ENCODE results near the gene PRG3.
A peak's percentile ranks its signal among the peaks of the same experiment; 100 is the strongest.
"Not testable (repeated sequence)": the region's sequence is repeated elsewhere in the genome, so short reads cannot be mapped to it uniquely, and the experiment has no call there.

The PRG3 gene

DNA sequence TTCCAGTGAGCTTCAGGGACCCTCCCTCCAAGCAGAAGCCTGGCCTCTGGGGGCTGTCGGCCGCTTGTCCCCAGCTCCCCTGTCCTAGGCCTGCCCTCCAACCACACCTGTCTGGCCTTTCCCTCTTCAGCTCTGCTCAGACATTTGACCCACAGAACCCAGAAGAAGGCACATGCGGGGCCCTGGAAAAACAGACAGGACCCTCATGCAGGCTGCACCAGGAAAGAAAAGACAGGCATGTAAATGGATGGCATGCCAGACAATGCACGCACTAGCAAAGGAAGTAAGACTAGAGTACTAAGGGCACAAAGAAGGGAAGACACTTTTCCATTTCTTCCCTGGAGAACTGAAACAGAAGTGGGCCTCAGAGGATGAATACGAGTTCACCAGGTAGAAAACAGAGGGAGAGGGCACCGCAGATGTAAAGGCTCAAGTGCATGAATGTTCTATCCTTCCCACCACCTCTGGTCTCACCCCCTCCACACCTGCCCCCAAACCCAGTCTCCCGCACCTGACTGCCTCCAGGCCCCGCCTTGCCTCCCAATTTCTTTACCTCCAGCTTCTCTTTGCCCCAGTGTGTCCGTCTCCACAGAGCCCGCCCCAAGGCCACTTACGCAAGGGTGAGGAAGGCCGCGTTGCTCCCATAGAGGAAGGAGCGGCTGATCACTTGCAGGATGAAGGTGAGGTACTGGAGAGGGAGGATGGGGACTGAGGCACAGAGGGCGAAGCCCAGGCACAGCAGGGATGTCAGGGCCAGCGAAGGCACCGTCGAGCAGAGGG lies 28.6 kb upstream of the PRG3 start:
- no peak for DNase-seq (ENCODE audit: low read depth in 2 of 3, low spot score in 2 of 3)

DNA sequence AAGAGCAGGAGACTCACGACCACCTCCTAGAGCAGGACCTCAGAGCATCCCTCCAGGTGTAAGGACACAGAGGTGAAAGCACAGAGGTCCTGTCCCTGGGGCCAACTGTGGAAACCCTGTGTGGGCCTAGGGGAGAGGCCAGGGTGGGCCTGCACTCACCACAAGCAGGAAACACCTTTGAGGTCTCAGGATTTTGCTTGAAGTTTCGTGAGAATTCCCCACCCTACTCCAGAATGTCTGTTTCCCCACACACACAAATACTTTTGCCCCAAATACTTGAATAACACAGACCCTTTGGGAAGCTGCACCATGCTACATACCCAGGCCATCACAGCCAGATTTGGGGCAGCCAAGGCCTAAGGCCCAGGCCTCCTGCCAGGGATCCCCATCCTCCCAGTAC lies 27.8 kb upstream of the PRG3 start:
- no peak for DNase-seq (ENCODE audit: low read depth in 2 of 3, low spot score in 2 of 3)

GRCh38 chr11:57407941-57408475 lies 27.1 kb upstream of the PRG3 start:
- DNase-seq (ENCODE audit: low read depth in 2 of 3, low spot score in 2 of 3), result no peak

- DNase-seq (ENCODE audit: low read depth in 2 of 3, low spot score in 2 of 3), result no peak
Observed at GRCh38 chr11:57407010-57407920, 26.3 kb upstream of the PRG3 start.

DNA sequence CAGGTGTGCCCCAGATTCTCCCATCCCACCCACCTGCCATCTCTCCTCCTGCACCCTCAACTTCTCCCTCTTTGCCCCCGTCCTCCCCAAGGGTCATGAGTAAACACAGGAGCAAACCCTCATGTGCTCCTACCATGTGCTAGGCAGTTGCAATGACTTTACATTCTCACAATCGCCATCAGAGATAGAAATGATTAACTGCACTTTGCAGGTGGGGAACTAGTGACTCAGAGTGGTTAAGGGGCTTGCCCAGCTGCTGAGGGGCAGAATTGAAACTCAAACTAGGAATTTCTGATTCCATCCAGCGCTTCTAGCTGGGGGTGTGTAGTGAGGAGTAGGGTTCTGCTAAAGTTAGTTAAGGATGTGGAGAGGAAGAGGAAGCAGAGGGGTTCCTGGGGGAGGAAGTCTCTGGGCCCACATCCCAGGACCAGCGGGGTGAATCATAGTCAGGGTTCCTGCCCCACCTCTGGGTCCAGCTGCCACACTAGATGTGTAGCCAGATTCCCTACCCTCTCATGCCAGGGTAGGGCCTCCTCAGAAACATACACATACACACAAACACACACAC lies 25.5 kb upstream of the PRG3 start:
- DNase-seq (ENCODE audit: low read depth in 2 of 3, low spot score in 2 of 3), result peak in 1 of 3 experiments; percentile 22

GRCh38 chr11:57405271-57405860 lies 24.4 kb upstream of the PRG3 start:
- no peak for DNase-seq (ENCODE audit: low read depth in 2 of 3, low spot score in 2 of 3)

GRCh38 chr11:57403802-57404147 lies 22.8 kb upstream of the PRG3 start:
- no peak for DNase-seq (ENCODE audit: low read depth in 2 of 3, low spot score in 2 of 3)

DNA sequence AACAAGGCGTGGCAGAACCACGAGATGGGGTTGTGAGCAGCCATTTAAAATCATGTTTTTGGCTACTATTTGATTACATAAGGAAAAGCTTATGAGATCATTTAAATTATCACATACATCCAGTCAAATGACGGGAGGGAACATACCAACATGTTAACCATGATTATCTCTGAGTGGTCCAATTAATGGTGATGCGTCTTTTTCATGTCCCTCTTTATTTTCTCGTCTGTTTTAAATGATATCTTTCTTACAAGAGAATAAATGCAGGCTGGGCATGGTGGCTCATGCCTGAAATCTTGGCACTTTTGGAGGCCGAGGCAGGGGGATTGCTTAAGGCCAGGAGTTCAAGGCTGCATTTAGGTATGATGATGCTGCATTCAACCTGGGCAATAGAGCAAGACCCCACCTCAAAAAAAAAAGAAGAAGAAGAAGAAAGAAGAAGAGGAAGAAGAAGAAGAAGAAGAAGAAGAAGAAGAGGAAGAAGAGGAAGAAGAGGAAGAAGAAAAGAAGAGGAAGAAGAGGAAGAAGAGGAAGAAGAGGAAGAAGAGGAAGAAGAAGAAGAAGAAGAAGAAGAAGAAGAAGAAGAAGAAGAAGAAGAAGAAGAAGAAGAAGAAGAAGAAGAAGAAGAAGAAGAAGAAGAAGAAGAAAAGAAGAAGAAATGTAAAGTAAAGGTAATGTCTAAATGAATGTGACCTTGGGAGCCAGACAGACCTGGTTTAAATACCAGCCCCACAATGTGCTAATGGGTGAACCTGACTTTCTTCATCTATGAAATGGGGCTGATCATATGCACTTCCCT lies 22.3 kb upstream of the PRG3 start:
- not testable (repeated sequence) for DNase-seq (ENCODE audit: low read depth in 2 of 3, low spot score in 2 of 3)

DNA sequence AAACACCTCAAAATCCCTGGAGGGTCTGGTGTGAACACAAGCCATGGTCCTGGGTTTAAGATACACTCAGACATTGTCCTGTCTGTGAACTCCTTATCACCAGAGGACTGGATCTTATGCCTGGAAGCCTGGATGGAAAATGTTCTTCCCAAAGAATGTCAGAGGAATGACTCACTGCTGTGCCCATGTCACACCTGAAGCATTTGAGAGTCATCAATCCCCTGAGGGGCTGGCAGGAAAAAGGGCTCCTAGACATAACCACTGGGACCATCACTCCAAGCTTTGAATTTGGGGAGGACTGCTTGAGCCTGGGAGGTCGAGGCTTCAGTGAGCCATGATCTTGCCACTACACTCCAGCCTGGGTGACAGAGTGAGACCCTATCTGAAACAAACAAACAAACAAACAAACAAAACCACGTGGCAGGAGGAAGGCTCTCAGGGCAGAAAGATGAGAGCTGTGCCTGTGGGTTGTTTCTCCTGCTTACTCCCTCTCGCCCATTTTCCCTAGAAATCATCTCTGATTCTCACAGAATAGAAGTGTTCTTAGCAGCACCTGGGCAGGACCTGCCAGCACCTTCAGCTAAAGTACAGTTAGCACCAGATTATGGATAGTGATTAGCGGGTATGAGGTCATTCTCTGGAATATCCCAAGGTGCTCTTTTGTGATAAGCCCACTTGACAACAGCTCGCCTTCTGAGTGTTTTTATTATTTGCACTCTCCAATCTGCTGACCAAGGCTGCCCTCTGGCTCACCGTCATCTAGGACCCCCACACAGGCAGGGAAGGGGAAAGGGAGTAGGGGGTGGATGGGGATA lies 21.4 kb upstream of the PRG3 start:
- no peak for DNase-seq (ENCODE audit: low read depth in 2 of 3, low spot score in 2 of 3)

GRCh38 chr11:57399972-57400578 lies 19.1 kb upstream of the PRG3 start:
- DNase-seq (ENCODE audit: low read depth in 2 of 3, low spot score in 2 of 3), result no peak

DNA sequence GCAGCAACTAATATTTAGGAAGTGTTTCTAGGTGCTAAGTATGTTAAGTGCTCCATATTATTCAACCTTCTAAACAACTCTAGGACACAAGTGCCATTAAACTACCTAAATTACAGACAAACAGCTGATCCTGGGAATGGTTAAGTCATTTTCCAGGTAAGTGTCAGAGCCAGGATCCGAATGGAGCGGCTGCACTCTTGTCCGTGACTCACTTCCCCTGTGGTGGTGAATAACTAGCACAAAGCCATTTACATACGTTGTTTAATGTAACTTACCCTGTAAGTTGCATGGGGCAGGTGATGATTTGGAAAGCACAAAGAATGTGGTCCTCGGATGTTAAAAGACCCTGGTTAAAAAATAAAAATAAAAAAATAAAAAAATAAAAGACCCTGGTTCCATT lies 18.3 kb upstream of the PRG3 start:
- DNase-seq (ENCODE audit: low read depth in 2 of 3, low spot score in 2 of 3), result no peak

DNA sequence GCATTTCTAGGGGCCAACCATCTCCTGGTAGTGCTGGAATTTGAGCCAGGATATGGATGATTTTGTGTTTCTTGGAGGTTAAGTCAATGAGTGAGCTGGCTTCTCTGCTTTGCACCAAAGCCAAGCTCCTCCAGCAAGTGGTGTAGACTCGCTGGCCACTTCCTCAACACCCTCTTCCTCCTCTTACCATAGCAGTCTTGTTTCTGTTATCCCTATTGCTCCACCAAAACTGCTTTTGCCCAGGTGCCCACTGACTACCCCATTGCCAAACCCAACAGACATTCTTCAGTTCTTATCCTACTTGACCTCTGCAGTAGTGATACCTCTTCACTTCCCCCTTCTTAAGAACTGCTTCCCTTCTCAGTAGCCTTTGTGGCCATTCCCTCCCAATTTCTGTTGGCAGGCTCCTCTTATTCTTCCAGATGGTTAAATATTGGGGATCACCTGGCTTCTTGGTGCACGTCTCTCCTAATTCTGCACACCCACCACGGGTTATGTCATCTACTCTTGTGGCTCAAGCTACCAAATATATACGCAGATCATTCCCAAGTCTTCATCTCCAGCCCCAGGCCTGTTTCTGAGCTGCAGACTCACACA lies 16.5 kb upstream of the PRG3 start:
- DNase-seq (ENCODE audit: low read depth in 2 of 3, low spot score in 2 of 3), result no peak

DNA sequence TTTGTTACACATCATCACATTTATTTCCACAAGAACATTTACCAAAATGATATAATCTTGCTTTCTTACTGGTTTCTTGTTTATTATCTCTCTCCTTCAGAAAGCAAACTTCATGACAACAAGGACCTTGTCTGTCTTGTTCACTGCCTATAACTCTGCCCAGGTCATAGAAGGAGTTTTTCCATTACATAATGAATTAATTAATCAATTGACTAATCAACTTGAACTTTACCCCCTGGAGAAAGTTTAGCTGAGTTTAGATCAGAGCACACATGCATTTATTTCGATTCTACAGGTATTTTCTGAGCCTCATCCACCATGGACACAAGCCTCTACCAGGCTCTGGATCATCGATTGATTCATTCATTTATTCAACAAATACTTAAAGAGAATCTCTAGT lies 15.8 kb upstream of the PRG3 start:
- no peak for DNase-seq (ENCODE audit: low read depth in 2 of 3, low spot score in 2 of 3)

DNA sequence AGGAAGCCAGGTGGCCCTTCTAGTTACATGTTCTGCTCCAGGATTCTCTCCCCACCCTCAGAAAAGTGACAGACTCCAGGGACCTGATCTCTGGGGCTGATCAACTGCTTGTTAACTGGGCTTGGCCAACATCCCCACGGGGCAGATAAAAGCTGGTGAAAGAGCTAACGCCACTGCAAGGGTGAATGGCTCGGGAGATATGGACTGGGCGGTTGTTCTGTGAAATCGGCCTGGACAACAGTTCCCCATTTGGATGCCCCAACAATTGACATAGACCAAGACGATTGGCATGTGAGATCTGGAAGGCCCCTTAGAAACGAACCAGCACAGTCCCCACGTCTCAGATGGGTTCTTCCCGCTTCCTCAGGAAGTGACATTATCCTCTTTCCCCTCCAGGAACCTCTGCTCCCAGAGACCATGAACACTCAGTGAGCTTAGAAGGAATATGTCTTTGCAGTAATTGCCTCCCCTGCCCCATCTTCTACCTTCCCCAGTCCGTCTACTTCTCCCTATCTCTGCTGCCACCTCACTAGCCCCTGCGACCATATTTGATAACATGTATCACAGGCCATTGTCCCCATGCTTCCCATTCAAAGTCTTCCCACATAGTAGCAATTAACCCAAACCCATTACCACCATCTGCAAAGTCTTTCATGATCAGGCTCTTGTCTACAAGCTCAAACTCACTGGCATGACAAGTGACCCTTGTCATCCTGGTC lies 15.1 kb upstream of the PRG3 start:
- no peak for DNase-seq (ENCODE audit: low read depth in 2 of 3, low spot score in 2 of 3)

DNA sequence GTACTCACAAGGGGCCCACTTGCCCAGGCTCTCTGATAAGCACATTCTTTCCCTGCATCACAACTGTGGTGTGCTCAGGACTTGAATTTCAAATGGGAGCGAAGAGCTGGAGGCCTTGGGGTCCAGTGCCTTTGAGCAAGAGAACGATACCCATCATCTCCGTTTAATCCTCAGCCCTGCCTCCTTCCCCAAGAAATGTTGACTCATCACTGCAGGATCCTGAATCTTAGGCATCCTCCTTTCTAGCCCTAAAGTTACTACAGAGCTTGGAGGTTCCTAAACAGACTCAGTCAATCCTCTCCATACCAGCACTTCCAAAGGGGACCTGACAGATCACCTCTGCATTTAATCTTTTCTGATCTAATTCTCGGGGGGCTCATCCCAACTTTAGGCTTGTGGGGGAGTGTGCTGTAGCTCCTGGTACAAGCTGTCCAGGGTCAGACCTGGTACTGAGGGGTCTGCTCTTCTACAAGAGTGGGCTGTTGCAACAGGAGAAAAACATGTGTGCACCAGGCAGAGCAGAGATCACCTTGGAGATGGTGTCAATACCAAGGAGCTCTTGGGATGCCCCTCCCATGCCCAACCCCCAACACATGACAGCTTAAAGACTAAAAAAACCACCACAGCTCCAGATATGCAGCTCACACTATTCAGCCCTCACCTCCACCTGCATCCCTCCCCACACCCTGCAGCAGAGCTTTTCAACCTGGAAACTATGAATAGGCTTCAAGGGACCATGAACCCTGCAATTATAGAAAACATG lies 13.4 kb upstream of the PRG3 start:
- no peak for DNase-seq (ENCODE audit: low read depth in 2 of 3, low spot score in 2 of 3)

- DNase-seq (ENCODE audit: low read depth in 2 of 3, low spot score in 2 of 3), result no peak
Observed at GRCh38 chr11:57392763-57393105, 11.8 kb upstream of the PRG3 start.

DNA sequence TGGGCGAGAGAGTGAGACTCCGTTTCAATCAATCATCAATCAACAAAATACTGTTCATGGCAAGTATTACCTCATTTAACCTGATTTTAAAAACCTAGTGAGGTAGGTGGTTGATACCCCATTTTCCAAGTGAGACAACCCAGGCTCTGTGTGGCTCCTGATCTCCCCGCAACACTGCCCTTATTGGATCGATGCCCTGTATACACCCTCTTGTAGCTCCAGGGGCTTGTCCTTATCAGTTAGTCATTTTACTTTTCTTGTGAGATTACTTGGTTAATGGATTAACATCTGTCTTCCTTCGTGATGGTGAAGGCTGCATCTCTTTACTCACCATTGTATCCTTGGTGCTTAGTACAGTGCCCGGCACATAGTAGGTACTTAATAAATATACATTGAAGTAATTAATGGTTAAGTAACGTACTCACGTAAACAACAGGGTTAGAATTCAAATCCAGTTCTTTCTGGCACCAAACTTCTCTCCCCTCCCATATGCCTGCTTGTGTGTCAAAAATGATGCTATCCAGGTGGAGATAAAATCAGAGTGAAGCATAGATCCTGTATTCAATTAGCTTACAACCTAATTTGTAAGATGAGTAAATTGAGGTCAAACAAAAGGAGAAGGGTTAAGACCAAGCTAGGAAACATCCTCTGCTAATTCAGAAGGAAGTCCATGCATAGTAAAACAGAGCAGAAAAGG lies 11.3 kb upstream of the PRG3 start:
- DNase-seq (ENCODE audit: low read depth in 2 of 3, low spot score in 2 of 3), result no peak

Data from activated CD8-positive, alpha-beta memory T cell treated with anti-CD3 and anti-CD28 coated beads for 48 hours (primary cell).